ENCODE data around the gene DAB2.

DAB2 gene

GRCh38 chr5:39461007-39461682, 36.4 kb upstream of the DAB2 start:
- H3K9me3 ChIP-seq, result no peaks in the 10 kb centered on the region
- no peaks in the 10 kb centered on the region for H3K4me1 ChIP-seq
- no peak for TF ChIP-seq CTCF (IDR thresholded peaks at IDR 0.05; ENCODE audit: low read depth, low read length)
- no peak for DNase-seq
- no peaks in the 10 kb centered on the region for H3K36me3 ChIP-seq
- H3K27me3 ChIP-seq, result no peaks in the 10 kb centered on the region
- H3K4me3 ChIP-seq (ENCODE audit: low read depth, low read length), result no peak overlapping the region

GRCh38 chr5:39459907-39460306, 35.1 kb upstream of the DAB2 start:
- H3K9me3 ChIP-seq, result no peaks in the 10 kb centered on the region
- no peaks in the 10 kb centered on the region for H3K4me1 ChIP-seq
- no peaks in the 10 kb centered on the region for H3K27me3 ChIP-seq
- no peaks in the 10 kb centered on the region for H3K36me3 ChIP-seq
- no peak for TF ChIP-seq CTCF (IDR thresholded peaks at IDR 0.05; ENCODE audit: low read depth, low read length)
- DNase-seq, result no peak
- H3K4me3 ChIP-seq (ENCODE audit: low read depth, low read length), result no peak overlapping the region

- no peaks in the 10 kb centered on the region for H3K4me1 ChIP-seq
- DNase-seq, result no peak
- no peaks in the 10 kb centered on the region for H3K36me3 ChIP-seq
- TF ChIP-seq CTCF (IDR thresholded peaks at IDR 0.05; ENCODE audit: low read depth, low read length), result no peak
- no peaks in the 10 kb centered on the region for H3K27me3 ChIP-seq
- H3K9me3 ChIP-seq, result no peaks in the 10 kb centered on the region
- no peak overlapping the region for H3K4me3 ChIP-seq (ENCODE audit: low read depth, low read length)
Observed at GRCh38 chr5:39459071-39459470, 34.3 kb upstream of the DAB2 start.

GRCh38 chr5:39455645-39456044, 30.9 kb upstream of the DAB2 start:
- Histone ChIP-seq H3K4me3 (ENCODE audit: low read depth, low read length) (no peak overlapping the region), H3K9me3 (no peaks in the 10 kb centered on the region), H3K36me3 (no peaks in the 10 kb centered on the region), H3K27me3 (0 out of 2 replicates have a peak, but pooled peaks cover 2% of the 10 kb centered on the region), H3K4me1 (no peaks in the 10 kb centered on the region)
- no peak for DNase-seq
- no peak for TF ChIP-seq CTCF (IDR thresholded peaks at IDR 0.05; ENCODE audit: low read depth, low read length)

GRCh38 chr5:39453606-39454005, 28.8 kb upstream of the DAB2 start:
- no peak for TF ChIP-seq CTCF (IDR thresholded peaks at IDR 0.05; ENCODE audit: low read depth, low read length)
- DNase-seq, result no peak
- no peak overlapping the region for H3K4me3 ChIP-seq (ENCODE audit: low read depth, low read length)

GRCh38 chr5:39452846-39453245, 28.1 kb upstream of the DAB2 start:
- Histone ChIP-seq H3K4me1 (no peaks in the 10 kb centered on the region), H3K27me3 (0 out of 2 replicates have a peak, but pooled peaks cover 2% of the 10 kb centered on the region), H3K9me3 (no peaks in the 10 kb centered on the region), H3K36me3 (no peaks in the 10 kb centered on the region), H3K4me3 (ENCODE audit: low read depth, low read length) (no peak overlapping the region)
- no peak for DNase-seq
- TF ChIP-seq CTCF (IDR thresholded peaks at IDR 0.05; ENCODE audit: low read depth, low read length), result no peak

More at GRCh38 chr5:39453606-39454005, 28.8 kb upstream of the DAB2 start:
- Histone ChIP-seq H3K27me3 (0 out of 2 replicates have a peak, but pooled peaks cover 2% of the 10 kb centered on the region), H3K4me1 (no peaks in the 10 kb centered on the region), H3K9me3 (no peaks in the 10 kb centered on the region), H3K36me3 (no peaks in the 10 kb centered on the region)

Data from BE2C (cell line).